ENCODE results near the gene SEPTIN10. TPM values are rescaled to one million over a fixed set of nuclear protein-coding genes. Genes with fewer than 3 reads are reported as not detected.

SEPTIN10 gene
- total RNA-seq, 1 experiment from 2014 or later: 105 TPM

GRCh38 chr2:109547280-109547679 is 66.5 kb downstream of the SEPTIN10 start:
- TF ChIP-seq CTCF (IDR thresholded peaks at IDR 0.05; ENCODE audit: unreplicated experiment): no peak
- H3K36me3 Mint-ChIP-seq (ENCODE audit: insufficient read depth, unreplicated experiment): peaks cover 23% of the 10 kb centered on the region
- POLR2A ChIA-PET: interaction anchor here (0.6 to 2.1 kb wide), 4 partner anchors 67 to 168 kb away, joined by 4 to 8 read pairs (median 6); partner anchors contain the start of genes SEPTIN10 and SOWAHC
- no peaks in the 10 kb centered on the region for H3K9me3 Mint-ChIP-seq (ENCODE audit: unreplicated experiment)
- no peaks in the 10 kb centered on the region for H3K27me3 Mint-ChIP-seq (ENCODE audit: insufficient read depth, unreplicated experiment)
- peaks cover 4% of the 10 kb centered on the region for H3K4me1 Mint-ChIP-seq (ENCODE audit: insufficient read depth, unreplicated experiment)
- DNase-seq (ENCODE audit: unreplicated experiment): no peak
- no peak overlapping the region for H3K4me3 Mint-ChIP-seq (ENCODE audit: unreplicated experiment)
- no peak overlapping the region for H3K27ac Mint-ChIP-seq (ENCODE audit: low read depth, unreplicated experiment)
- intact Hi-C loops (cut with micrococcal nuclease): loop anchor here (5.0 kb wide), 1 partner anchor 115 kb away; no protein-coding TSS in a partner anchor
- CTCF ChIA-PET: interaction anchor here (0.7 to 7.0 kb wide), 15 partner anchors 11 to 559 kb away, joined by 3 to 155 read pairs (median 9); no protein-coding TSS in a partner anchor
- no TSS peak for BruUV-seq (replicated peaks)

GRCh38 chr2:109545828-109546713 is 67.7 kb downstream of the SEPTIN10 start:
- Mint-ChIP-seq H3K36me3 (ENCODE audit: insufficient read depth, unreplicated experiment) (peaks cover 23% of the 10 kb centered on the region), H3K4me1 (ENCODE audit: insufficient read depth, unreplicated experiment) (peaks cover 4% of the 10 kb centered on the region), H3K27ac (ENCODE audit: low read depth, unreplicated experiment) (no peak overlapping the region), H3K9me3 (ENCODE audit: unreplicated experiment) (no peaks in the 10 kb centered on the region), H3K4me3 (ENCODE audit: unreplicated experiment) (no peak overlapping the region), H3K27me3 (ENCODE audit: insufficient read depth, unreplicated experiment) (no peaks in the 10 kb centered on the region)
- ChIA-PET POLR2A (interaction anchor here (0.8 to 2.1 kb wide), 8 partner anchors 59 to 190 kb away, joined by 3 to 8 read pairs (median 5); partner anchors contain the start of genes SEPTIN10 and SOWAHC), CTCF (interaction anchor here (0.6 to 7.0 kb wide), 49 partner anchors 8 to 560 kb away, joined by 3 to 155 read pairs (median 5); partner anchors contain the start of genes SEPTIN10 and SOWAHC)
- peak; percentile 62 for DNase-seq (ENCODE audit: unreplicated experiment)
- intact Hi-C loops (cut with micrococcal nuclease): loop anchor here (1.0 to 5.0 kb wide), 5 partner anchors 30 to 190 kb away; no protein-coding TSS in a partner anchor
- peak; percentile 95 for TF ChIP-seq CTCF (IDR thresholded peaks at IDR 0.05; ENCODE audit: unreplicated experiment)
- no TSS peak for BruUV-seq (replicated peaks)

- no peak overlapping the region for H3K4me3 Mint-ChIP-seq (ENCODE audit: unreplicated experiment)
- ChIA-PET CTCF (interaction anchor here (1.7 to 7.0 kb wide), 2 partner anchors 172 to 194 kb away, joined by 7 to 155 read pairs; no protein-coding TSS in a partner anchor), POLR2A (interaction anchor here (0.7 to 1.0 kb wide), 4 partner anchors 9 to 44 kb away, joined by 3 to 4 read pairs (median 3); no protein-coding TSS in a partner anchor)
- BruUV-seq (replicated peaks): no TSS peak
- H3K27ac Mint-ChIP-seq (ENCODE audit: low read depth, unreplicated experiment): no peak overlapping the region
- TF ChIP-seq CTCF (IDR thresholded peaks at IDR 0.05; ENCODE audit: unreplicated experiment): no peak
- no peaks in the 10 kb centered on the region for H3K4me1 Mint-ChIP-seq (ENCODE audit: insufficient read depth, unreplicated experiment)
- intact Hi-C loops (cut with micrococcal nuclease): no loop called here
- peaks cover 19% of the 10 kb centered on the region for H3K36me3 Mint-ChIP-seq (ENCODE audit: insufficient read depth, unreplicated experiment)
- H3K27me3 Mint-ChIP-seq (ENCODE audit: insufficient read depth, unreplicated experiment): no peaks in the 10 kb centered on the region
- DNase-seq (ENCODE audit: unreplicated experiment): no peak
- H3K9me3 Mint-ChIP-seq (ENCODE audit: unreplicated experiment): no peaks in the 10 kb centered on the region
Observed at GRCh38 chr2:109542384-109542783, 71.4 kb downstream of the SEPTIN10 start.

DNA sequence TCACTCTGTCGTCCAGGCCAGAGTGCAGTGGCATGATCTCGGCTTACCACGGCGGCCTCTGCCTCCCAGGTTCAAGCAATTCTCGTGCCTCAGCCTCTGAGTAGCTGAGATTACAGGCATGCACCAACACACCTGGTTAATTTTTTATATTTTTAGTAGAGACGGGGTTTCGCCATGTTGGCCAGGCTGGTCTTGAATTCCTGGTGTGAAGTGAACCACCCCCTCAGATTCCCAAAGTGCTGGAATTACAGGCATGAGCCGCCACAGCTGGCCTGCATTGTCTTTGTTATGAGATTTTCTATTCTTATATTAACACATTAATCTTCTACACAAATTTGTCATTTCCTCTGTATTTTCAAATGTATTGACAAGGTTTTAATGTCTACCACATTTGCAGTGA is 75.2 kb downstream of the SEPTIN10 start:
- intact Hi-C loops (cut with micrococcal nuclease): no loop called here
- Mint-ChIP-seq H3K27ac (ENCODE audit: low read depth, unreplicated experiment) (no peak overlapping the region), H3K4me3 (ENCODE audit: unreplicated experiment) (no peak overlapping the region), H3K27me3 (ENCODE audit: insufficient read depth, unreplicated experiment) (no peaks in the 10 kb centered on the region), H3K9me3 (ENCODE audit: unreplicated experiment) (no peaks in the 10 kb centered on the region), H3K36me3 (ENCODE audit: insufficient read depth, unreplicated experiment) (no peaks in the 10 kb centered on the region), H3K4me1 (ENCODE audit: insufficient read depth, unreplicated experiment) (no peaks in the 10 kb centered on the region)
- TF ChIP-seq CTCF (IDR thresholded peaks at IDR 0.05; ENCODE audit: unreplicated experiment): no peak
- BruUV-seq (replicated peaks): no TSS peak
- DNase-seq (ENCODE audit: unreplicated experiment): no peak
- CTCF ChIA-PET: interaction anchor here (0.6 kb wide), 1 partner anchor 74 kb away, joined by 3 read pairs; no protein-coding TSS in a partner anchor
- POLR2A ChIA-PET: interaction anchor here (0.6 kb wide), 1 partner anchor 644 kb away, joined by 4 read pairs; no protein-coding TSS in a partner anchor
